Bone marrow (tissue), 2 donors: ENCODE data around the gene TRIM77.
"Not testable (repeated sequence)": the region's sequence is repeated elsewhere in the genome, so short reads cannot be mapped to it uniquely, and the experiment has no call there.

Source experiments
- DNase-seq, 2 donors: peaks; one replicate each; lab custom pipeline; 2025; lab: John Stamatoyannopoulos, UW

TRIM77 gene, protein sequence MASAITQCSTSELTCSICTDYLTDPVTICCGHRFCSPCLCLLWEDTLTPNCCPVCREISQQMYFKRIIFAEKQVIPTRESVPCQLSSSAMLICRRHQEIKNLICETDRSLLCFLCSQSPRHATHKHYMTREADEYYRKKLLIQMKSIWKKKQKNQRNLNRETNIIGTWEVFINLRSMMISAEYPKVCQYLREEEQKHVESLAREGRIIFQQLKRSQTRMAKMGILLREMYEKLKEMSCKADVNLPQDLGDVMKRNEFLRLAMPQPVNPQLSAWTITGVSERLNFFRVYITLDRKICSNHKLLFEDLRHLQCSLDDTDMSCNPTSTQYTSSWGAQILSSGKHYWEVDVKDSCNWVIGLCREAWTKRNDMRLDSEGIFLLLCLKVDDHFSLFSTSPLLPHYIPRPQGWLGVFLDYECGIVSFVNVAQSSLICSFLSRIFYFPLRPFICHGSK

GRCh38 chr11:89709999-89710398 is at the start of gene TRIM77:
TRIM77 (plus strand) TSS chr11:89710299; CDS start chr11:89710299, 0 bp downstream.
- not testable (repeated sequence) for DNase-seq

- DNase-seq: no peak
Observed at GRCh38 chr11:89667001-89667400, 43.1 kb upstream of the TRIM77 start.

DNA sequence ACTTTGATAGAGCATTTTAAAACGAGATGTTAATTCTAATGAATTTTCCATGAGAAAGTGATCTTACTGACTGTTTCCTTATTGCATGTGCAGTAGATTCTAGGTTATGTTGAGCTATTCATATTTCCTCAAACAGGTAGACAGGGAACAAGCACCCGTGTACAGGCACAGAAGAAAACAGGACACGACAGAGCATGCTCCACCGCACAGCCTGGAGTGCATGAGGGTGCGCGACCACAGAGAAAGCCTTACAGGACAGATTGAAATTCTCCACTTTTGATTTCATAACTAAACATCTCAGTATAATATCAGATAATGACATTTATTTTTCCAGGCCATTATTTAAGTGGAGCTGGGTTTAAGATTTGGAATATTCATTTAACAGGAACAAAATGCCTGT is 41.9 kb upstream of the TRIM77 start:
- DNase-seq: not testable (repeated sequence)

DNA sequence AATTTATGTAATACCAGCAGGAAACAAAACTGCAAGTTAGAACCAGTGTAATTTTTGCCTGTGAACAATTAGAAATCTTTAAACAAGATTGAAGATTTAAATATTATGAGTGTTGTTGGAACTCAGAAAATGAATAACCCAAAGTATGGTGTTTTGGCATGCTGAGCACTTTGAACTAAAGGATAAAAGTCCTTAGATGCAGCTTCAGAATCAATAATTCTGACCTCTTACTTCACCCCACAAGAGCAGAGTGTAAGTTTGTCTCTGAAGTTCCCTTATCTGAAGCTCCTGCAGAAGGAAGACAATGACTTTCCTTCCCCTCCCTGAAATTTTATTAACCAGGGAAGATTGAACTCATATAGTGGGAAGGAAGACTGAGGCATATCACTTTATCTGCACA is 40.5 kb upstream of the TRIM77 start:
- DNase-seq: not testable (repeated sequence)

DNA sequence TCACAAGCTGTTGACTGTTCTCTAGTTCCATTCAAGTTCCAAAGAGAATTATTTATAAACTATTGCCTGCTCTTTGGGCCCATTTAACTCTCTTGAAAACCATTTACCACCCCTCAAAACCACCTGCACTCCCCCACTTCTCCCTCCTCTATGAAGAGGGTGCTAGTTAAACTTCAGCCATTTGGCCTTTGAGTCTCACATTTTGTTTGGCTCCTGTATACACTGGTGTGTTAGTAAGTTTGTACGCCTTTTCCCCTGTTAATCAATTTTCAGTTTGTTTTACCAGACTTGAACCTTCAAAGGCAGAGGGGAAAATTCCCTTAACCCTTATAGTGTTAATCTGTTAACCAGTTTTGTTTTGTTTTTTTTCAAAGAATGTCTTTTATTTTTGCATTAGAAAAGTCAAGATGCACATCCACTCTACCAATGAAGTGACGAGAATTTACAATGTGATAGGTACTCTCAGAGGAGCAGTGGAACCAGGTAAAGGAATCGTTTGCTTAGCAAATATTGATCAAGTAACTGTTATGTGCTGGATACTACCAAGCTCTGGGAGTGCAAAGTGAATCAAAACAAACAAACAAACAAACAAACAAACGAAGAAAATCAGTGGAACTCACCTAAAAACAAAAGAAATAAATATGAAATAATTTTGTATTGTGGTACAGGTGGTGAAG is 40.0 kb upstream of the TRIM77 start:
- not testable (repeated sequence) for DNase-seq

DNA sequence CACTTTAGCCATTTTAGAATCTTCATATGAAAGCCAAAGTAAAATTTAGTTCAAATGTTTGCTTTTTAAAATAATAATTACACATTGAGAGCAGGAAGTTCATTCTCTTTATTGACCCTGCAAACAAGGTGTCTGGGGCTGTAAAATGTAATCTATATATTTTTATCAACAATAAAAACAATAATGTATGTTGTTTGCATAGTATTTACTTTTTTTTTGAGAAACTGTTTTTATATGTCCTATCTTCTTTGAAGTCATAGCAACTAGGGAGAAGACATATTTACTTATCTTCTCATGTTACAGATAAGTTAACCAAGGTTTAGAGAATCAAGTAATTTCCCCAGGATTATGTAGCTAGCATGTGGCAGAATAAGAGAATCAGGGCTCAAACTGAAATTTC is 37.6 kb upstream of the TRIM77 start:
- DNase-seq: not testable (repeated sequence)

DNA sequence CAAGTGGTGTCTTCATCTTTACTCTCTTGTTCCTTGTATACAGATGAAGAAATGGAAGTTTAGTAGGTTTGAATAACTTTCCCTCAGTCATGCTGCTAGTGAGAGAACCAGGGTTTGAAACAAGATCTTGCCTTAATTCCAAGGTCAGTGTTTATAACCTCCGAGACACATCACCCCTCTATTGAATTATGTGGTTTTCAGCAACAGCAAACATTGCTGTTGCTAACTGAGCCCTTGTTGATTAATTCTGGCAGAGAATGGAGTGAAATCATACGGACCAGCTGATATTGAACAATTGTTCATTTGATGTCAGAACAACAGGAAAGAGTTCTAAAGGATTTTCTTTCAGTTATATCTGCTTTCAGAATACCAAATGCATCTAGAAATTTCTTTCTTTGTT is 36.7 kb upstream of the TRIM77 start:
- DNase-seq: not testable (repeated sequence)

DNA sequence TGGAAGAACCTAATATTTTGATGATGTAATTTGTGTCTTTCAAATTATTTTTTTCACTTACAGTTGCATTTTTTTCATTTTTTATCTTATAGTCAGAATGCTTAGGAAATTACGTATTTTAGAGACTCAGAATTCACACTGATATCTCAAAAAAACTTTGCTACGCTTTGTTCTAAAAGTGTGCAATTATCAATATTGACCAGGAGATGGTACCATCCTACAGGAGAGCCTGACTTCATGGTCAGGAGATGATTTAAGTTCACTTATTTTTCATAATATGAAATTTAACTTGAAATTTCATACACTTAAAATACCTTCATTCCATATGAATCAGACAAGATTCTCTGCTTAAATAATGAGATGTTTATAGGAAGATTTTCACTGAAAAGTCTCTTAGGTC is 34.7 kb upstream of the TRIM77 start:
- not testable (repeated sequence) for DNase-seq

DNA sequence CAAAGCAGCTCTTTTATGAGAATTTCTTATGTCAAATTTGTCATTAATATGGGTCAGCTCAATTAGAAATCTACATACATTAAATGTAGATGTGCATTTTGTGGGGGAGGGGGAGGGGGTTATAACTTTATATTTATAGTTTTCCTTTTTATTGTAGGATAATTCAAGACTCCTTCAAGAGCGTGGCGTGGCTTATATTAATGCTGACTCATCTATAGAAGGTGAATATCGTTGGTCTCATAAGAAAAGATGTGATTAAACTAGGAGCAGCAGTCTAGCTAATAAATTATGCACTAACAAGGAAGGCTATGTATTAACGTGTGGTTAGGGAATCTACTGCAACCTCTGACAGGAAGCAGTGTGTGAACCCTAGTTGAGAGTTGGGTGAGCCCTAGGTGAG is 34.2 kb upstream of the TRIM77 start:
- not testable (repeated sequence) for DNase-seq

GRCh38 chr11:89707080-89707479 is 3.0 kb upstream of the TRIM77 start:
- not testable (repeated sequence) for DNase-seq

DNA sequence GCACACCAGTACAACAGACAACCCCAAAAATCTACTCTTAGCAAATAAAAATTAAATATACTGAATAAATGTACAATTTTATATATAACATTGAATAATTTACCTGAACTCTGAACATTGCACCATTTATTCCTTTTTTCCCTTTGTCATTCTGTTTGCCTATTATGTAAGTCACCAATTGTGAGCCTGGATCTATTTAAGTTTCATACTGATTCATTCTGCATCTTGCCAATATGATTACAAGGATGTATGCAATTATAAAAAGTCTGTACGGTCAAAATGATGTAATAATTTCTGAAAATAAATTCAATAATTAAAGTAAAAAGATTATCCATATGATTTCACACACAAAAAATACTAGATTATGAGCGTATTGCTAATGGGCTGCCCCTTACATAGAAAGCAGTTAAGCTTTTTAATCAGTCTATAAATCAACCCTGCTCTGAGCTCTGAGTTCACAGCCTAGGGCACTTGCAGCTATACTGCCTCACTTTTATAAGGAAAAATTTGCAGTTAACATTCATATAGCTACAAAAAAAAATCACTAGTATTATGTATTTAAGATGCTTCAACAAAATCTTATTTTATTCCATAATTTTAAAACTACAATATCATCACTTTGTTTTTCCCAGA is 14.9 kb downstream of the TRIM77 start:
- DNase-seq: not testable (repeated sequence)

DNA sequence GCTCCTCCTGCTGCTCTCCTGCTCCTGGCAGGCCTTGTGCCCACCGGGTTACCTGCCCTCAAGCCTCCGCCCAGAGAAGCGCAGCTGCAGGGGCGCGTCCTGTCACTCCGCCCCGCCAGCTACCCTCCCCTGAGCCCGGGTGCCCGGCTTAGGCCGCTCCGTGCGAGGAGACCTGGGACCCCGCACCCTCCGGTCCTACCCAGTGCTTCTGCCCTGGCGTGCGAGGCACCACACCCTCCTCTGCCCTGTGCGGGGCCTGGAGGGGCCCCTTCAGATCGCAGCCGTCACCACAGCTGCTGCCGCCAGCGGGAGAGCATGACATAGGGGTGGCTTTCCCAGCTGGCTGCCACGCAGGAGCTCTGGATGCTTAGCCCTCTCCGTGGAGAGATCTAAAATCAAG is 20.1 kb downstream of the TRIM77 start:
- DNase-seq: not testable (repeated sequence)

DNA sequence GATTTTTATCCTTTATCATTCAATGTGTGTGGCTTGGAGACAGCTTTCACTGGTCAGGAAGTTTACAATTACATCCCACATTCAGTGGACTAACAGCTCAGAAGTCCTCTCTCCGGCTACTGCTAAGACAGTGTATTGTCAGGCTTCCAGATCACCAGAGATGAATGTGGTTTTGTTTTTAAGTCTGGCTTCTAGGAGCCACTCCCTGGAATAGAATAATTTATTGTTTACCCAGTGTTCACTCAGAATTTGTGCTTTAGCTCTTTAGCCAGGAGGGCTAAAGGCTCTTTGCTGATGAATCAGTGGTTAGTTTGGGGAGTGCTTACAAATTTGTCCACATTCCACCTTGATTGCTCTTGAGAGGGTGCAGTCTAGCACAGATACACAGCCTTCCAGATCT is 26.5 kb downstream of the TRIM77 start:
- no peak for DNase-seq

DNA sequence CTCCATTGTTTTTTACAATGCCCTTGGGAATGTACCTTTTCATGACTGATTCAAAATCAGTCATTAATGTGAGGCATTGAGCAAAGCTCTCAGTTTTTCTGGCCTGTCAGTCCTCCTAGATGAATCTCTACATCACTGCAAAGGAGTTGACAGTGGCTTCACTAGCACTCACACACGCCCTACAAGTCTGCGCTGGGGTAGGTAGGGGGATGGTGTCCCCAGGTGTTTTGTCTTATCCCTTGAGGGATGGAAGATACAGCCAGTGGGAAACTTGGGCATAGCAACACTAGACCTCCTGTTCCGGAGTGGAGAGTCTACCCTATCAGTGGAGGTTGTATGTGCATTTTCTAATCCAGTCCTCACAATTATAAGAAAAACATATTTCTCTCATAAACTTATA is 27.0 kb downstream of the TRIM77 start:
- no peak for DNase-seq

GRCh38 chr11:89741406-89741805 is 31.3 kb downstream of the TRIM77 start:
- not testable (repeated sequence) for DNase-seq

DNA sequence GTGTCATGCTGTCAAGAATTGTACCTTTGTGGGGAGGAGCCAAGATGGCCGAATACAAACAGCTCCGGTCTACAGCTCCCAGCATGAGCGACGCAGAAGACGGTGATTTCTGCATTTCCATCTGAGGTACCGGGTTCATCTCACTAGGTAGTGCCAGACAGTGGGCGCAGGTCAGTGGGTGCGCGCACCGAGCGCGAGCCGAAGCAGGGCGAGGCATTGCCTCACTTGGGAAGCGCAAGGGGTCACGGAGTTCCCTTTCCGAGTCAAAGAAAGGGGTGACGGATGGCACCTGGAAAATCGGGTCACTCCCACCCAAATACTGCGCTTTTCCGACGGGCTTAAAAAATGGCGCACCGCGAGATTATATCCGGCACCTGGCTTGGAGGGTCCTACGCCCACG is 34.1 kb downstream of the TRIM77 start:
- DNase-seq: not testable (repeated sequence)

DNA sequence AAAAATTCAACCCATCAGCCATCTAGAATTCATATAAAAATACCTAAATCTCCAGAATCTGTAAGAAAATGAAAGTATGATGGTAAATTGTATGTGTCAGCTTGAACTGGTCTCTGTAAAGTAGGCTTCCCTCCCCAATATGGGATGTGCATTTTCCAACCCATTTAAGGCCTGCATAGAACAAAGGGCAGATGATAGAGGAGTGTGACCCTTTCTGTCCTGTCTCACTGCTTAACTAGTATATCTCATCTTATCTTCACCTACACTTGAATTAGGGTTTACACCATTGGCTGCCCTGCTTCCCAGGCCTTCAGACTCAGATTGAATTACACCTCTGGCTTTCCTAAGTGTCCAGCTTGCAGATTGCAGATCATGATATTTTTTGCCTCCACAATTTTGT is 40.7 kb downstream of the TRIM77 start:
- DNase-seq: not testable (repeated sequence)
